ENCODE results near the gene USP47.

Gene USP47

DNA sequence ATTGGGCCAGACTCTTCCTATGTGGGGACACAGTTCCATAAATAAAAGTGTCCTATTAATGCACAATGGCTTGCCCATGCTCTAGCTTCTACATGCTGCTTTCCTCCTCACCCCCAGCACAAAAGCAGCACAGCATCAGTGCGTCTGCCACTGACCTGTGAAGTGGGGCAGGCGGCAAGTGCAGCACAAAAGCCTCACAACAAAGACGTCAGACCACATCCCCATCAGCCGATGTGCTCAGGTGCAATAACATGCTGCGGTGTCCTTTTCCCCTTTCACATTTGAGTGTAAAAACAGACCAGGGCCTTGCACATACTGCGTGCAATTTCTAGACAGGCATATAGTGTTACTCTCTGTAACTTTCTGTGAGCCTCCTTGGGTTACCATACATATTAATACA, 153.8 kb downstream of the USP47 start:
- FAIRE-seq (no peak), DNase-seq (ENCODE audit: low spot score) (no peak)

DNA sequence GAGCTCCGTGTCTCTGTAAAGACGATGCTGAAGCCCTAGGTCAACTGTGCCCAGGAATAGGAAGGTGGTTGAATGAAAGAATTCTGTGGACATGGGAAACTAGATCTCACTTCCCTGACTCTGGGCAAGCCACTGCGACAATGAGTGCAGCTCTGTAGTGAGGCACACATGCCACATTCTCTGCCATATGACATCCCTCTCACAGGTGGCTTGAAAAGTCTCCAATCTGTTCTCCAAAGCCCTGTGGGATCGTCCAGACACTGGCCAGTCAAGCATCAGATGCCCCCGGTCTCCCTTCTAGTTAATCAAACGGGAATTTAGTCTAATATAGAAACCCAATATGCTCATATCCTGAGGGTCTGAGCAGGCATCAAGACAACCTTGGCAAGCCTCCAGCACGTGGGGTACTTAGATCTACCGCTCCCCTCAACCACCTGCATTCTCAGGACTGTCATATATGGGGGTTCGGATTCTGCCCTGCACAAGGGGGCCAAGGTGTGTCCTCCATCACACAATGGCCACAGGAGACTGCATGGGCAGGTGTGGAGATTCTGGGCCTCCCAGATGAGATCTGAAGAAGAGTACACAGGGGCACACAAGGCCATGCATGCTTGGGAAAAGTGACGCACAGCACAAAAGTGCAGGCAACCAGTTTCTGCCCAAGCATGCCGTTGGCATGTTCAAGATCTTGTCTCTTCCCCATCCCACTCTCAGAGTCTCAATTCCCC, 154.7 kb downstream of the USP47 start:
- FAIRE-seq: no peak
- no peak for DNase-seq (ENCODE audit: low spot score)

DNA sequence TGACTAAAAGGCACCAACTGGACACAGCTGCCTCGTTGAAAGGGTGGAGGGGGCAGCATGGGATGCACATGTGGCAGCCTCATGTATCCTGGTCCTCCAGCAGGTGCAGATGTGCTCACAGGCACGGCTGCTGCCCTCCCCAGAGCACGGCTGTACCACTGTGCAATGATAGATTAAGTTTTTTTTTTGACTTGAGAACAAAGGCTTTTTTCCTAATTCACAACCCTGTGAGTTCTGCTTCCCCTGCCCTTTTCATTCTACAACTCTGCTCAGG, 155.2 kb downstream of the USP47 start:
- DNase-seq (ENCODE audit: low spot score) (no peak), FAIRE-seq (no peak)

DNA sequence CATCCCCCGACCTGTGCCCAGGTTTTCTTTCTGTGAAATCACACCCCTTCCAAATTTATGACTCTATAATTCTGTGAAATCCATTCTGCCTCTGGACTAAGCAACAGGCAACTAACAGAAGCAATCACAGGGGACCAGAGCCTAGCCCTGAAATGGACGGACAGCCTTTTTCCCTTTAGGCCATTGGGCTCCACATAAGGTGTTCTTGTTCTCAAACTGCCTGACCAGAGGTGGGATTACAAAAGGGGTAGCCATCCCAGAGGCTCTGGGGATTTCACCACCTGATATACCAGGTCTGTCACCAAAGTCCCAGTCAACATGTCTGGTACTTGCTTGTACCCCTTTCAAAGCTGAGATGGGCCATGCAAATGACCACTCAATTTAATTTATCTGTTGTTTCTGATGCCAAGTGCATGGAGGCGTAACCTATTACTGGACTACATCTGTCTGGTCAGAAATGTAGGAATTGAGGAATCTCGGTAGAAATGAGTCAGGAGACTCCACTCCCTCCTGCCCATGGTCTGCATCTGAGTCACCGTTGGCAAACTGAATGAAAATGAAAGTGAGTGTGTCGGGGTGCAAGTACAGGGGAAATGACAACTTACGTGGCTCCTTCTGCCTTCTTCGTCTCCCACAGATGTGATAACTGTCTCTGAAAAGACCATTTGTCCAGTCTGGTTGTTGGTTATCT, 156.5 kb downstream of the USP47 start:
- DNase-seq (ENCODE audit: low spot score) (peak; percentile 83), FAIRE-seq (peak; percentile 95)

DNA sequence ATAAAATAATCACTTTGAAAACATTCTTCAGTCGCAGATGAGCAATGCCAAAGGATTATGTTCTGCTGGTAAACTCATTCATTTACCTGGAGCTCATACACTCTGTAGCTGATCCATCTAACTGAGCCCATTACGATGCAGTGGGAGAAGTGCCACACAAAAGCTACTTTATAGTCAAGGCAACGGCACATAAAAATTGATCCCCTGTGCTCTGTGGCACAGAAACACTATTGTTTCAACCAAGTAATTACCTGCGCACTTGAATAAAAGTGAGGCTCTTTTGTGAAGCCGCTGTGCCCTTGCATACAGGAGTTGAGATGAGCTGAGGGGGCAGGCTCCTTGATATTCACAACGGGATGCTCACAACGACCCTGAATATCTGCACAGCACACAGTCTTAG, 159.4 kb downstream of the USP47 start:
- FAIRE-seq (no peak), DNase-seq (ENCODE audit: low spot score) (no peak)

DNA sequence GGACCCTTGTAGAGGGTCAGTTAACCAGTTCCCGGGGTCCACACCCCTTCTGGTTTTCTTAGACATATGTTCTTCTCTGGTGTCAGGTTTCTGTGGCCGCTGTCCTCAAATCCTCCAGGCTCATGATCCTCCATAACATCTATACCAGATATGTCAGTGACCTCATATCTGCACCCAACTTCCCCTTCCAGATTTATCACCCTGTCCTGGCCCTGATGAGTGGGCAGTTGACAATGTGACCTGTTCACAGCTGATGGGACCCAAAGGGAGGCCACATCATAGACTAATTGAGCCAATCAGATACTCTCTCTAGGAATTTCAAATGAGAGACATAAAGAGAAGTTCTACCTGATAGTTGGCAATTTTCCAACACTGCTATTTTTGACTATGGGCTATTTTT, 161.6 kb downstream of the USP47 start:
- FAIRE-seq (no peak), DNase-seq (ENCODE audit: low spot score) (no peak)

DNA sequence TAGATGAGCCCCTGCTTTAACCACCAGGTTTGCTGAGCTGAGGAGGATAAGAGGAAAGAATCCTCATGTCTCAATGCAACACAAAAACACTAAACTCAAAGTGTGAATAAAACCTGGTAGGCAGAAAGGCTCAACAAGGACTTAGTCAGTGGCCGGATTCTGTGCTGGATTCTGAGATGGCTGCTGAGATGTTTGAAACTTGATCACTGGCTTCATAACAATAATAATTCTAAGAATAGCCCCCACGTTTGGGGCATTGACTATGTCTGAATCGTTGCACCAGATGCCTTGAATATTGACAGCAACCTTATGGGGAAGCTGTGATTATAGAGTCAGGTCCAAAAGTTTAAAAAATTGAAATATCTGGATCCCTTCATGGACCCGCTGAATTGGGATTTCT, 162.0 kb downstream of the USP47 start:
- DNase-seq (ENCODE audit: low spot score): no peak
- FAIRE-seq: no peak

DNA sequence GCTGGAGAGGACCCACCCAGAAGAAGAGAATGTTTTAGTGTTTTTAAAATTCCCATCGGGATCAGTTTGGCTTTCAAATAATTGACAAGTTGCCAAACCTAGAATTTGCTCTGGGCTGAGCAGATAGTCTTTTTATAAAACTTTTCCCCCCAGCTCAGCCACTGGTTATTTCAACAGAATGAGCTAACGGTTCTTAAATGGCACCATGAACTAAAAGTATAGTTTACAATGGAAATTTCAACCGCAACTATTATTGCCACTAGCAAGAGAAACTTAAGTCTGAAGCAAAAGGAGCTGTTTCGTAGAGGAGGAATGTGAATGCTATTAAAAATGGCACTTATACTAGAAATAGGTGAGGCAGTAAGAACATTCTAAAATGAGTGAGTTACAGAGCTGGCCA, 163.3 kb downstream of the USP47 start:
- no peak for FAIRE-seq
- DNase-seq (ENCODE audit: low spot score): no peak

DNA sequence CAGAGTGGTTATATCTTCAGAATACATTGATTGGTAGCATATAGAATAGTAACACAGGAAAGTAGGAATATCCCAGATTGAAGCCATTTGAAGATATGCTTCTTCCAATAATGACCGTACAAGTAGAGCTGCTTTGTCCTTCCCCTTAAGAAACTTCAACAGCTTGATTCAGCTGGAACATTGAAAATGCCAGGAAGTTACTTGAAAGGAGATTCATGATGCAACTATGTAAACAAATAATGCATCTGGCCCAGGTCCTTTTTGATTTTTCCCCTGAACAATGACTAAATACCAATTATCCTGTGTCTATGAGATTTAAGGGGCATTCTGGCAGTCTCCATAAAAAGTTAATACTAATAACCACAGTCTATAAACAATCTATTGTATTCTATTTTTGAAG, 163.7 kb downstream of the USP47 start:
- FAIRE-seq (no peak), DNase-seq (ENCODE audit: low spot score) (no peak)

DNA sequence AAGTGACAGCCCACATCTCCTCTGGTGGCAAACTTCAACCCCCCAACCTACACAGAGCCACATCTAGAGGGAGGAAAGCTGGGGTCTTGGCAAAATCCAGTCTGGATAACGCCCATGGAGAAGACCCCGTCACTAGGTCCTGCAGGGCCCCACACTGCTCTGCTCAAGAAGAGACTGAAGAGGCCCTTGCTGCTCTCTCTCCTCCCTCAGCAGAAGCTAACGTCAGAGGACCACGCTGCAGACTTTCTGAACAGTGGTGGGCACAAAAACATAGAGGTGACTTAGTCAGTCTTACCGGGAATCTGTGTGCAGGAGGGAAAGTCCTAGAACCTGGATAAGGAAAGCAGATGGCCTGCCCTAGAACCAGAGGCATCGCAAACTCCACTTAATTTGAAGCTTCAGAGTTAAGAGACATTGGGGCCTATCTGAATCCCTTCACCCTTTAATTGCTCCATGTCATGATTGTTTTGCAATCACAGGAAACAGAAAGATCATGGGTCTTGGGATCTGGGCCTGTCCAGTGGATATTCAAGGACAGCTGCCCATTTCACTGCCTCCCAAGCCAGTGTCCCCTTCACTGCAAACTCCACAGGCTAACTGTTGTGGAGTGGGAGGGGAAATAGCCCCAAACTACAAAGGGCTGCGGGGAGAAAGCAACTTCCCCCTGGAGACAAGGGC, 164.9 kb downstream of the USP47 start:
- no peak for DNase-seq (ENCODE audit: low spot score)
- FAIRE-seq: no peak

DNA sequence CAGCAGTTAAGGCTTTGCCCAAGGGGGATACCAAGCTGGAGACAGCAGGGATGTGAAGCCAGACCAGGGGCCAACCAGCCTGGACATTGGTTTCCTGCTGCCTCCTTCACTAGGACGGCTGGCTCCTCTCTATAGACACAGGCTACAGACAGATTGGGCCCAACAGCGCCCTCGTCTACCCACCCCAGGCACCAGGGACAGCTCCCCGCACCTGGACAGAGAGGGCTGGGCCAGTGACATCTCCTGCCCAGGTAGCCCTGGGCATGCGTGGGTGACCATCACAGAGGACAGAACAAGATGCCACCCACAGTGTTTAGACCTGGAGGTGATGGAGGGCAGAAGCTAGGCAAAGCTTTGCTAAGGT, 165.4 kb downstream of the USP47 start:
- no peak for FAIRE-seq

DNA sequence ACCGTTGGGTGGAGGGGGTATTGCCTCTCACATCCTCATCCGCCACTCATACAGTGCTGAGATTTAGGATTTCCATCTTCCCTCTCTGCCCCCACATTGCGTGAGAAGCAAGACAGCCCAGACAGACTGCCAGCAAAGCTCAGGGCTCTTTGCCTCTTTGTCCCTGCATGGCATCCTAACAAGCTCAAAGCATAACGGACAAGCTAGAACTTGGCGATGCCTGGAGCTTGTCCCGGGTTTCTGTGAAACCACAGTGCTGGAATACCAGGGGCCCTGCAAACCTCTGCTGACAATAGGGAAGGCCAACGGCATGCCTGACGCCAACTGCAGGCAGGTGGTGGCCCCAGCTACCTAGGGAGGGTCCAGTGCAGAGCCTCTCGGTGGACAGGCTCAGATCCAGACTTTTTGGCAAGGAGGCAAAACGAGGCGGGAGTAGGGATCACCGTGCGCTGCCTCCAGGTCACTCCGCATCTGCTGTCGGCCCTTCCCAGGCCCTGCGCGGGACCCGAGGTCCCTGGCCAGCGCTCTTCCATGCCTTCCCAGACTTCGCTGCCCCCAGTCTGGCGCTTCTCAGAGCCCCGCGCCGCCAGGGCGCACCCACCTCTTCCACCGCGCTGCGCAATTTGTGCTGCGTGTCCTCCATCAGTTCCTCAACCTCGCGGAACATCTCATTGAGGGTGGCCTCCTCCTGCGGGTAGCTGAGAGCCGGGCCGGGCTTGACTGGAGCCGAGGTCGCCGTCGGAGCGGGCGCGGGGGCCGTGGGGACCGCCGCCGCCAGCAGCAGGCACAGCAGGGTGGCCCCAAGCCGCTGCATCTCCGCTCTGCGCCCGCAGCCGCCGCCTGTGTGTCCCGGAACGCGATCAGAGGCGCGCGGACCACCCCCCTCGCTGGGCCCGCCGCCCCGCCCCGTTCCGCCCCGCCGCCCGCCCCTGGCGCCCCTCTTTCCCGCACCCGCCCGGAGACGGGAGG, 166.3 kb downstream of the USP47 start, which contains the start of gene DKK3:
Gene DKK3 (minus strand): TSS at position 858 of the 969 bp plus-strand sequence. CDS start 44 bp downstream, at position 814.
- FAIRE-seq: no peak
- no peak for DNase-seq (ENCODE audit: low spot score)

More for the DNA sequence above, 165.4 kb downstream of the USP47 start:
- DNase-seq (ENCODE audit: low spot score): no peak
